Measurements from ENCODE around the gene NBPF1.
"Not testable (repeated sequence)": the region's sequence is repeated elsewhere in the genome, so short reads cannot be mapped to it uniquely, and the experiment has no call there.

DNA sequence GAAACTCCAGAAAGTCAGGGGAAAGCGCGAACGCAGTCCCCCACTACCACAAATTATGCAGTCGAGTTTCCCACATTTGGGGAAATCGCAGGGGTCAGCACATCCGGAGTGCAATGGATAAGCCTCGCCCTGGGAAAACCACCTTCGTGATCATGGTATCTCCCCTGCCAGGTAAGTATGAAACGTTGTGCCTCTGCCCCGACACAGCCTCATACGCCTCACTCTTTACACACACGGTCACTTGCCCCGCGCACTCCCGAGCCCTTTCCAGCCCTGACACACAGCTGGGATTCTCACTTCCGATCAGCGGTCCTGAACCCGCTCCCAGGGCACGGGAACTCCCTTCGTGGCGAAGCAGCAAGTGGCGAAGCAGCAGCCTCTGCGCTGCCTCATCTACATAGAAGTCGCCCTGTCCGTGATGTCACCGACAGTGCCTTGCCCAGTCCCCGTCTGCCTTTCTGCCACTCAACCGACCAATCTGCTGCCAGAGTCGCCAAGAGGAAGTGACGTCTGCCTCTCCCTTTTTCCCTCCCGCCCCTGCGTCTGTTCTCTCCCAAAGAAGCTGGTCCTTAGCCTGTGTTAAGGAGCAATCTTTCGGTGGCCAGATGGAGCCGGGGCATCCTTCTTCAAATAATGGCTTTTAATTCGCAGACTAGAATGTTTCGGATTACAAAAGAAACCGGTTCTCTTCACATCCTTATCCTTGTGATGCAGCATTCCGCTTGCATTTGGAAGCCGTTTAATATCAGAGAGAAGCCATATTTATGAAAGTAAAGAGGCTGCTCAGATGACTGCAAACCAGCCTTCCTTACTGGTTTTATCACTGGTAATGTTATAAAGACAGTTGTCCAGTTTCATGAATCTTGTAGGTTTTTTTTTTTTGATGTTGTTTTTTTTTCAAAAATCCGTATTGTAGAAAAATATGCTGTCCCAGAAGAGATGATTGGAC, 99.0 kb downstream of the NBPF1 start, which contains the start of gene RNU1-1:
- peak; percentile 18 to 47 for TF ChIP-seq POLR2A (IDR thresholded peaks at IDR 0.05)
- TF ChIP-seq, protein P1, sequence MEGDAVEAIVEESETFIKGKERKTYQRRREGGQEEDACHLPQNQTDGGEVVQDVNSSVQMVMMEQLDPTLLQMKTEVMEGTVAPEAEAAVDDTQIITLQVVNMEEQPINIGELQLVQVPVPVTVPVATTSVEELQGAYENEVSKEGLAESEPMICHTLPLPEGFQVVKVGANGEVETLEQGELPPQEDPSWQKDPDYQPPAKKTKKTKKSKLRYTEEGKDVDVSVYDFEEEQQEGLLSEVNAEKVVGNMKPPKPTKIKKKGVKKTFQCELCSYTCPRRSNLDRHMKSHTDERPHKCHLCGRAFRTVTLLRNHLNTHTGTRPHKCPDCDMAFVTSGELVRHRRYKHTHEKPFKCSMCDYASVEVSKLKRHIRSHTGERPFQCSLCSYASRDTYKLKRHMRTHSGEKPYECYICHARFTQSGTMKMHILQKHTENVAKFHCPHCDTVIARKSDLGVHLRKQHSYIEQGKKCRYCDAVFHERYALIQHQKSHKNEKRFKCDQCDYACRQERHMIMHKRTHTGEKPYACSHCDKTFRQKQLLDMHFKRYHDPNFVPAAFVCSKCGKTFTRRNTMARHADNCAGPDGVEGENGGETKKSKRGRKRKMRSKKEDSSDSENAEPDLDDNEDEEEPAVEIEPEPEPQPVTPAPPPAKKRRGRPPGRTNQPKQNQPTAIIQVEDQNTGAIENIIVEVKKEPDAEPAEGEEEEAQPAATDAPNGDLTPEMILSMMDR (IDR thresholded peaks at IDR 0.05), result not testable (repeated sequence)

Data from thyroid gland (tissue), 4 donors.